Measurements from ENCODE around the gene METRN.

METRN gene

GRCh38 chr16:678858-679813 lies 35.8 kb upstream of the METRN start:
- Histone ChIP-seq H3K4me1 (ENCODE audit: control insufficient read depth, insufficient read depth, low read length) (peaks cover 30% of the 10 kb centered on the region), H3K9me3 (ENCODE audit: control insufficient read depth, low read length) (no peaks in the 10 kb centered on the region), H3K36me3 (ENCODE audit: control insufficient read depth, insufficient read depth, low read length, severe bottlenecking) (peaks cover 20% of the 10 kb centered on the region), H3K9ac (ENCODE audit: low read length) (peak overlapping the region; percentile 78), H3K4me3 (ENCODE audit: low read length) (peak overlapping the region; percentile 79), H3K27me3 (replicated peaks; ENCODE audit: control insufficient read depth, insufficient read depth, low read length) (no peaks in the 10 kb centered on the region)
- peak; percentile 70 for DNase-seq (ENCODE audit: low read depth)

DNA sequence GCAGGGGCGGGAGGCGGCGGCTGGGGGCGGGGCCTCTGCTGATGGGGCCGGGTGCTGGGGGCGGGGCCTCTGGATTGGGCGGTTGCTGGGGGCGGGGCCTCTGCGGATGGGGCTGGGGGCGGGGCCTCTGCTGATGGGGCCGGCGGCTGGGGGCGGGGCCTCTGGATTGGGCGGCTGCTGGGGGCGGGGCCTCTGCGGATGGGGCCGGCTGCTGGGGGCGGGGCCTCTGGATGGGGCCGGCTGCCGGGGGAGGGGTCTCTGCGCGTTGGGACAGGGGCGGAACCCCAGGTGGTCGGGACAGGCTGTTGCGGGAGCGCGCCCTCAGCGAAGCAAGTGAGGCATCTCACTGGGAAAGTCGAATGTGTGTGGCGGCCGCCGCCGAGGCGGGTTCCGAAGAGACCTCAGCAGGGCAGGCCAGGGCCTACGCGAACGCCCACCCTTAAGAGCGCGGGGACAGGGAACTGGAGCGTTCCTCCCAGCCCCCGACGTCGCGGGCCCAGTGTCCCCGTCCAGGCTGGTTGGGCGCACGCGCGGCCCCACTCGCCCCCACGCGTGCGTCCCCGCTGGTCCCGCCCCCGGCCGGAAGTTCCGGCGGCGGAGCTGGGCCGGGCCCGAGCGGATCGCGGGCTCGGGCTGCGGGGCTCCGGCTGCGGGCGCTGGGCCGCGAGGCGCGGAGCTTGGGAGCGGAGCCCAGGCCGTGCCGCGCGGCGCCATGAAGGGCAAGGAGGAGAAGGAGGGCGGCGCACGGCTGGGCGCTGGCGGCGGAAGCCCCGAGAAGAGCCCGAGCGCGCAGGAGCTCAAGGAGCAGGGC lies 34.9 kb upstream of the METRN start, which contains the start of gene STUB1:
TSS of gene STUB1 (plus strand) at position 597 of the 811 bp plus-strand sequence. CDS start at position 713, 116 bp downstream.
- peak; percentile 96 for DNase-seq (ENCODE audit: low read depth)
- H3K9me3 ChIP-seq (ENCODE audit: control insufficient read depth, low read length), result no peaks in the 10 kb centered on the region
- peak within 1 kb of the TSS; percentile 91 for H3K4me3 ChIP-seq (ENCODE audit: low read length)
- H3K36me3 ChIP-seq (ENCODE audit: control insufficient read depth, insufficient read depth, low read length, severe bottlenecking), result peaks cover 20% of the 10 kb centered on the region
- H3K9ac ChIP-seq (ENCODE audit: low read length), result peak within 1 kb of the TSS; percentile 96
- no peaks in the 10 kb centered on the region for H3K27me3 ChIP-seq (replicated peaks; ENCODE audit: control insufficient read depth, insufficient read depth, low read length)
- H3K4me1 ChIP-seq (ENCODE audit: control insufficient read depth, insufficient read depth, low read length), result peaks cover 30% of the 10 kb centered on the region

DNA sequence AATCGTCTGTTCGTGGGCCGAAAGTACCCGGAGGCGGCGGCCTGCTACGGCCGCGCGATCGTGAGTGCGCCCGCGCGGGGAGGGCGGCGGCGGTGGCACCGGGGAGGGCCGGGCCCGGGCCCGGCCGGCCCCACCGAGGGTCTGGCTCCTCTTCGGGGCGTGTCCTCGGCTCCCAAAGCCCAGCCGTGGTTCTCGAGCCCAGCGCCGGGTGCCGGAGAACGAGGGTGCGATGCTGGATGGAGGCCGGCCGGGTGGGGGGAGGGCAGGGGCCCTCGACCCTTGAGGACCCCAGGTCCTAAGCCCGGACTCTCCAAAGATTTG lies 34.3 kb upstream of the METRN start:
- Histone ChIP-seq H3K4me1 (ENCODE audit: control insufficient read depth, insufficient read depth, low read length) (peaks cover 26% of the 10 kb centered on the region), H3K9ac (ENCODE audit: low read length) (peak overlapping the region; percentile 96), H3K36me3 (ENCODE audit: control insufficient read depth, insufficient read depth, low read length, severe bottlenecking) (peaks cover 20% of the 10 kb centered on the region), H3K27me3 (replicated peaks; ENCODE audit: control insufficient read depth, insufficient read depth, low read length) (no peaks in the 10 kb centered on the region), H3K4me3 (ENCODE audit: low read length) (peak overlapping the region; percentile 91), H3K9me3 (ENCODE audit: control insufficient read depth, low read length) (no peaks in the 10 kb centered on the region)
- DNase-seq (ENCODE audit: low read depth), result no peak

- H3K36me3 ChIP-seq (ENCODE audit: control insufficient read depth, insufficient read depth, low read length, severe bottlenecking), result peaks cover 20% of the 10 kb centered on the region
- DNase-seq (ENCODE audit: low read depth), result peak; percentile 61
- peaks cover 26% of the 10 kb centered on the region for H3K4me1 ChIP-seq (ENCODE audit: control insufficient read depth, insufficient read depth, low read length)
- H3K4me3 ChIP-seq (ENCODE audit: low read length), result peak overlapping the region; percentile 91
- no peaks in the 10 kb centered on the region for H3K9me3 ChIP-seq (ENCODE audit: control insufficient read depth, low read length)
- H3K27me3 ChIP-seq (replicated peaks; ENCODE audit: control insufficient read depth, insufficient read depth, low read length), result no peaks in the 10 kb centered on the region
- H3K9ac ChIP-seq (ENCODE audit: low read length), result peak overlapping the region; percentile 96
Measured at GRCh38 chr16:680967-681745, 33.8 kb upstream of the METRN start.

DNA sequence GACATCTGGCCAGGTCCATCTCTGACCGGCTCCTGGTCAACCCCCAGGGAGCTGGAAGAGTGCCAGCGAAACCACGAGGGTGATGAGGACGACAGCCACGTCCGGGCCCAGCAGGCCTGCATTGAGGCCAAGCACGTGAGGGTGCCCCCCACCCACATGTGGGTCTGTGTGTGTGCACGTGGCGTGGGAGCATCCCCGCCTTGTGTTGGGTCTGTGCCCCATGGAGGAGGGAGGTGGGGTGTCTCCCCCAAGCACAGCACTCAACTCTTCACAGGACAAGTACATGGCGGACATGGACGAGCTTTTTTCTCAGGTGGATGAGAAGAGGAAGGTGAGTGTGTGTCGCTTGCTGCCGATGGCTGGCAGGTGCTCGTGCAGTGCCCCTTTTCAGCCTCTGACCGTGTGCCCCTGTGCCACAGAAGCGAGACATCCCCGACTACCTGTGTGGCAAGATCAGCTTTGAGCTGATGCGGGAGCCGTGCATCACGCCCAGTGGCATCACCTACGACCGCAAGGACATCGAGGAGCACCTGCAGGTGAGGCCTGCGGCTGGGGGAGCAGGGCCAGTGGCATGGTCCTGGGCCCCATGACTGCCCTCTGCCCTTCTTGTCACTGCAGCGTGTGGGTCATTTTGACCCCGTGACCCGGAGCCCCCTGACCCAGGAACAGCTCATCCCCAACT lies 33.0 kb upstream of the METRN start:
- Histone ChIP-seq H3K4me3 (ENCODE audit: low read length) (peak overlapping the region; percentile 91), H3K9me3 (ENCODE audit: control insufficient read depth, low read length) (no peaks in the 10 kb centered on the region), H3K27me3 (replicated peaks; ENCODE audit: control insufficient read depth, insufficient read depth, low read length) (no peaks in the 10 kb centered on the region), H3K4me1 (ENCODE audit: control insufficient read depth, insufficient read depth, low read length) (peaks cover 26% of the 10 kb centered on the region), H3K9ac (ENCODE audit: low read length) (peak overlapping the region; percentile 96), H3K36me3 (ENCODE audit: control insufficient read depth, insufficient read depth, low read length, severe bottlenecking) (peaks cover 25% of the 10 kb centered on the region)
- no peak for DNase-seq (ENCODE audit: low read depth)

GRCh38 chr16:682493-683395 lies 32.2 kb upstream of the METRN start:
- Histone ChIP-seq H3K4me3 (ENCODE audit: low read length) (peak overlapping the region; percentile 83), H3K4me1 (ENCODE audit: control insufficient read depth, insufficient read depth, low read length) (peaks cover 26% of the 10 kb centered on the region), H3K9ac (ENCODE audit: low read length) (peak overlapping the region; percentile 85), H3K9me3 (ENCODE audit: control insufficient read depth, low read length) (no peaks in the 10 kb centered on the region), H3K27me3 (replicated peaks; ENCODE audit: control insufficient read depth, insufficient read depth, low read length) (no peaks in the 10 kb centered on the region), H3K36me3 (ENCODE audit: control insufficient read depth, insufficient read depth, low read length, severe bottlenecking) (peaks cover 25% of the 10 kb centered on the region)
- no peak for DNase-seq (ENCODE audit: low read depth)

DNA sequence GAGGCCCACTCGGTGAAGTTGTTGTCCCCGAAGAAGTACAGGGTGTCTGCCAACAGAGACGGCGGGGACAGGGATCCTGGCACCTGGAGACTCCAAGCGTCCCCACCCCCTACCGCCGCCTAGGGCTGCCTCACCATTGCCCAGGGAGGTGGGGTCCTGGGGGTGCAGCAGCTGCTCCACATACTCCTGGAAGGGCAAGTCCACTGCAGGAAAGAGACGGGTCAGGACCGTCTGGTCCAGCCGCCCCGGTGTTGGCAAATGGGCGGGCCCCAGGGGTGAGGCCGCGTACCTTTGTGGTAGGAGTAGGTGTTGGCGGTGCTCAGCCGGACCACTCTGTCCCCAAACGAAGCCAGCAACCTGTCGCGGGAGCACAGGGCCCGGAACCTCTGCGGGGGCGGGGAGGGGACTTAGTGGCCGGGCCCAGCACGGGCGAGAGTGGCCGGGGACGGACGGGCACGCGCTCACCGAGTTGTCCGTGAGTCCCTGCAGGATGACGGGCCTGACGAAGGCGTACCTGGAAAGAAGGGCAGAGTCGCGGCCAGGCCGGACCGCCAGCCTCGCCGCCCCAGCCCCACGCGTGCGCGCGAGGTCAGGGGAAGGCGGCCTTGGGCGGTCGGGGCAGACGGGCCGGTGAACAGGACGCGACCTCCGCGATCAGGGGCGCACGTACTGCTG lies 31.4 kb upstream of the METRN start:
- Histone ChIP-seq H3K4me1 (ENCODE audit: control insufficient read depth, insufficient read depth, low read length) (peaks cover 27% of the 10 kb centered on the region), H3K27me3 (replicated peaks; ENCODE audit: control insufficient read depth, insufficient read depth, low read length) (no peaks in the 10 kb centered on the region), H3K9ac (ENCODE audit: low read length) (peak overlapping the region; percentile 85), H3K4me3 (ENCODE audit: low read length) (peak overlapping the region; percentile 83), H3K9me3 (ENCODE audit: control insufficient read depth, low read length) (no peaks in the 10 kb centered on the region), H3K36me3 (ENCODE audit: control insufficient read depth, insufficient read depth, low read length, severe bottlenecking) (peaks cover 25% of the 10 kb centered on the region)
- no peak for DNase-seq (ENCODE audit: low read depth)

GRCh38 chr16:684071-684794 lies 30.7 kb upstream of the METRN start, which contains the start of gene JMJD8:
TSS of gene JMJD8 (minus strand) at chr16:684334. CDS start at chr16:684319, 15 bp downstream.
- Histone ChIP-seq H3K4me3 (ENCODE audit: low read length) (peak within 1 kb of the TSS; percentile 83), H3K9me3 (ENCODE audit: control insufficient read depth, low read length) (no peaks in the 10 kb centered on the region), H3K9ac (ENCODE audit: low read length) (peak within 1 kb of the TSS; percentile 85), H3K36me3 (ENCODE audit: control insufficient read depth, insufficient read depth, low read length, severe bottlenecking) (peaks cover 25% of the 10 kb centered on the region), H3K27me3 (replicated peaks; ENCODE audit: control insufficient read depth, insufficient read depth, low read length) (no peaks in the 10 kb centered on the region), H3K4me1 (ENCODE audit: control insufficient read depth, insufficient read depth, low read length) (peaks cover 34% of the 10 kb centered on the region)
- DNase-seq (ENCODE audit: low read depth), result peak; percentile 99
